ENCODE measurements around the gene SPP2.

DNA sequence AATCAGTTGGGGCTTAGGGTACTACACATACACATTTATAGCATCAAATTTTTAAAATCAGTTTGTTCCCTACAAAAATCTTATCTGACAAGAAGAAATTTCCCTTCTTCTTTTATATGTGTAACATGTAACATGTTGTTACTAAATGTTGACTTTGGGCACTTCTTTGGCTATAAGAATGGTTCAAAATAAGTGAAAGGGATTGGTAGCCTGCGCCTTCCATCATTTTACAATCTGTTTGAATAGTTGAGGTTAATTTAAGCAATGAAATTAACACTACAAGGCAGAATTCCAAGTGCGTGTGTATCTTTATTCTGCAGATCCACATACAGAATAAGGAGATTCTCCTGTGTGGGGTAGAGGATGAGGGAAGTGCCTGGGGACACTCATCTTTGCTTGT, 30.2 kb upstream of the SPP2 start:
- TF ChIP-seq, protein P1, sequence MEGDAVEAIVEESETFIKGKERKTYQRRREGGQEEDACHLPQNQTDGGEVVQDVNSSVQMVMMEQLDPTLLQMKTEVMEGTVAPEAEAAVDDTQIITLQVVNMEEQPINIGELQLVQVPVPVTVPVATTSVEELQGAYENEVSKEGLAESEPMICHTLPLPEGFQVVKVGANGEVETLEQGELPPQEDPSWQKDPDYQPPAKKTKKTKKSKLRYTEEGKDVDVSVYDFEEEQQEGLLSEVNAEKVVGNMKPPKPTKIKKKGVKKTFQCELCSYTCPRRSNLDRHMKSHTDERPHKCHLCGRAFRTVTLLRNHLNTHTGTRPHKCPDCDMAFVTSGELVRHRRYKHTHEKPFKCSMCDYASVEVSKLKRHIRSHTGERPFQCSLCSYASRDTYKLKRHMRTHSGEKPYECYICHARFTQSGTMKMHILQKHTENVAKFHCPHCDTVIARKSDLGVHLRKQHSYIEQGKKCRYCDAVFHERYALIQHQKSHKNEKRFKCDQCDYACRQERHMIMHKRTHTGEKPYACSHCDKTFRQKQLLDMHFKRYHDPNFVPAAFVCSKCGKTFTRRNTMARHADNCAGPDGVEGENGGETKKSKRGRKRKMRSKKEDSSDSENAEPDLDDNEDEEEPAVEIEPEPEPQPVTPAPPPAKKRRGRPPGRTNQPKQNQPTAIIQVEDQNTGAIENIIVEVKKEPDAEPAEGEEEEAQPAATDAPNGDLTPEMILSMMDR (conservative IDR thresholded peaks at IDR 0.05 in 1 of 2, IDR thresholded peaks at IDR 0.05 in 1 of 2; ENCODE audit: low read depth in 1 of 2, low read length in 2 of 2) = no peak
- TF ChIP-seq EZH2 (IDR thresholded peaks at IDR 0.05; ENCODE audit: low read length, missing control alignments) = no peak

Measured in fibroblast of lung (primary cell).